GM18873 (cell line): Measurements from ENCODE around the gene EGLN1.
"Not testable (repeated sequence)": the region's sequence is repeated elsewhere in the genome, so short reads cannot be mapped to it uniquely, and the experiment has no call there.

ENCODE experiments used
- ATAC-seq: cut with Tn5 transposase; IDR thresholded peaks from one replicate; pipeline ENCODE4 v1.9.1; 2021; ENCODE audit warnings: mild to moderate bottlenecking, moderate library complexity, moderate number of reproducible peaks; ENCODE audit not compliant: unreplicated experiment, low FRiP score

EGLN1 gene

GRCh38 chr1:231372501-231372900 lies 49.6 kb downstream of the EGLN1 start:
- no peak for ATAC-seq

GRCh38 chr1:231369282-231369681 lies 52.8 kb downstream of the EGLN1 start:
- ATAC-seq = no peak

- ATAC-seq = no peak
These were observed 57.9 kb downstream of the EGLN1 start for GRCh38 chr1:231364192-231364591.

- no peak for ATAC-seq
These were observed 58.5 kb downstream of the EGLN1 start for GRCh38 chr1:231363624-231364023.

GRCh38 chr1:231362325-231362724 lies 59.8 kb downstream of the EGLN1 start:
- ATAC-seq = no peak

- no peak for ATAC-seq
These were observed 63.0 kb downstream of the EGLN1 start for GRCh38 chr1:231359113-231359512.

- ATAC-seq = peak; percentile 81
These were observed 64.2 kb downstream of the EGLN1 start for GRCh38 chr1:231357831-231358354.

GRCh38 chr1:231357187-231357772 lies 64.8 kb downstream of the EGLN1 start:
- ATAC-seq = no peak

- no peak for ATAC-seq
These were observed 66.9 kb downstream of the EGLN1 start for GRCh38 chr1:231355171-231355570.

- no peak for ATAC-seq
These were observed 67.6 kb downstream of the EGLN1 start for GRCh38 chr1:231354330-231355020.

GRCh38 chr1:231353086-231353485 lies 69.0 kb downstream of the EGLN1 start:
- ATAC-seq = no peak

GRCh38 chr1:231351816-231352215 lies 70.3 kb downstream of the EGLN1 start:
- no peak for ATAC-seq

- ATAC-seq = not testable (repeated sequence)
These were observed 73.2 kb downstream of the EGLN1 start for GRCh38 chr1:231348856-231349255.

GRCh38 chr1:231348442-231348841 lies 73.6 kb downstream of the EGLN1 start:
- no peak for ATAC-seq

- ATAC-seq = no peak
These were observed 74.1 kb downstream of the EGLN1 start for GRCh38 chr1:231347961-231348360.

GRCh38 chr1:231340328-231341013 lies 81.6 kb downstream of the EGLN1 start:
- no peak for ATAC-seq

GRCh38 chr1:231338270-231339128 lies 83.6 kb downstream of the EGLN1 start, which contains the start of gene SPRTN:
TSS of gene SPRTN (plus strand) at chr1:231338293. CDS start at chr1:231338384, 91 bp downstream.
- ATAC-seq = peak; percentile 5

GRCh38 chr1:231337472-231338269 lies 84.4 kb downstream of the EGLN1 start, which contains the start of gene EXOC8:
TSS of gene EXOC8 (minus strand) at chr1:231337852. CDS start at chr1:231337745, 107 bp downstream.
- peak; percentile 67 for ATAC-seq

GRCh38 chr1:231337043-231337471 lies 85.0 kb downstream of the EGLN1 start:
- peak; percentile 14 for ATAC-seq
